Activated T-cell treated with anti-CD3 and anti-CD28 coated beads for 48 hours (primary cell): ENCODE results near the gene PADI1.

Experiments used
- DNase-seq: peaks from one replicate; pipeline ENCODE4 v3.0.0-alpha.2; 2020; ENCODE audit warnings: low read depth

The PADI1 gene

DNA sequence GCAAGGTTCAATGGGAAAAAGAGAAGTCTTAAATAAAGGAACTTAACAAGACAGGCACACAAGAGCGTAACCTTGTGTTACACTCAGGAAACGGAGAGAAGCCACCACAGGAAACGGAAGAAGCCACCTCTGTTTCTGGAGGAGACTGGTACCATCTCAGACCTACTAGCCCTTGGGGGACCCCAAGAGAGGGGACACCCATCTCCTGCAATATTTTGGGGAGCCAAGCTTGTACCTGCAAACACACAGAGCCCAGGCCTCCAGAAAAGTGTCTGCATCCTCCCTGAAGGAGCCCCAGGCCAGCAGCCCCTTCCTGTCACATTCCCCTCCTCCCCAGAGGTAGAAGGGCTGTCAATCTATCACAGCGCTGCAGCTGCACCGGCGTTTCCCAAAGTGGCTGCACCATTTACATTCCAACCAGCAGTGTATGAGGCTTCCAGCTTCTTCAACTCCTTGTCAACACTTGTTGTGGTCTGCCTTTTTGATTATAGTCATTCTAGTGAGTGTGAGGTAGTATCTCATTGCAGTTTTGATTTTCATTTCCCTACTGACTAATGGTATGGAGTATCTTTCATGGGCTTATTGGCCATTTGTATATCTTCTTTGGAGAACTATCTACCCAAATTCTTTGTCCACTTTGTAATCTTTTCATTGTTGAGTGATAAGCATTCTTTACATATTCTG is 23.0 kb upstream of the PADI1 start:
- no peak for DNase-seq

DNA sequence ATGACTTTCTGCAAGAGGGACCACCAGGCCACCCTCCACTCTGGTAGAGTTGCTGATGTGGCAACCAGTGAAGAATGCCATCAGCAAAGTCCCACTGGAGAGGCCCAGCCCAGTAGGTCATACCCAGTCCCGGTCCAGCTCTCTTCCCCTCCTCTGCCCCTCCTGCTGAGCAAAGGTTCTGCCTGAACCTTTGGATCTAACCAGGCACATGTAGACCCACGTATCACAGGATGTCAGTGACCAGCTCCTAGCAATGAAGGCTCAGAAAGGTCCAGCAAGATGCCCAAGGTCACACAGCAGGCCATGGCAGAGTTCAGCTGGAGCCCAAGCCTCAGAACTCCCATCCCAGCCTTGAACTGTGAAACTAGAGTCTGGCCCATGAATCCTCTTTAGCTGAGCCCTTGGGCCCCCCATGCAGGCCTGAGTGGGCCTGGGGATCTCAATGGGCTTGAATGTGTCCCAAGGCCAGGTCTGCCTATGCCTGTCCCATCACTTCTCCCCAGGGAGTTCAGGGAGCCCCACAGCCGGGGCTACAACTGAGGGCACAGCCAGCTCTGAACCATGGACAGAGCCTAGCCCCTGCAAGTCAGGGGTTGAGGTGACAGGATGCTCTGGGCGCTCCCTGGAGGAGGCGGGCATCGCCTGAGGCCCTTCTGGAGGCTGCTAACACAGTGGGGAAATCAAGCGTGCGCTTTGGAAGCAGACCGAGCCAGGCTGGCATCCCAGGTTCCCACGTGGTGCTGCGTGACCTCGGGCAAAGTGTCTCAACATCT is 21.4 kb upstream of the PADI1 start:
- no peak for DNase-seq

DNA sequence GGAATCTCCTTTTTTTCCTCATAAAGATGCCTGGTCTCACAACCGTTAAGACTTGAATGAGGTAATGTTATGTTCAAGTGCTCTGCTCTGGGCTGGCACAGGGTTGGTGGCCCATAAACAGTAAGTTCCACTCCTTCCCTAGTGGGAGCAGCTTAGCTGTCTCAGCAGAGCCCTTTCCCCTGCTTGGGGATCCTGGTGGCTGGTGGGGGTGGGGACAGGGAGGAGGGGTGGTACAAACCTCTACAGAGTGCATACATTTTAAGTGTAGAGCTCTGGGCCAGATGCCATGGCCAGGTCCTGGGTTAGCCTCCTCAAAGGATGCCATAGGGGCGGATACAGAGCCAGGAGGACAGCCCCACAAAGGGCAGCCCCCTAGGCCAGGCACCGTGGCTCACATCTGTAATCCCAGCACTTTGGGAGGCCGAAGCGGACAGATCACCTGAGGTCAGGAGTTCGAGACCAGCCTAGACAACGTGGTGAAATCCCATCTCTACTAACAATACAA is 20.7 kb upstream of the PADI1 start:
- DNase-seq, result no peak

GRCh38 chr1:17184822-17185484 is 20.0 kb upstream of the PADI1 start:
- DNase-seq, result no peak

GRCh38 chr1:17185485-17185860 is 19.5 kb upstream of the PADI1 start:
- no peak for DNase-seq

DNA sequence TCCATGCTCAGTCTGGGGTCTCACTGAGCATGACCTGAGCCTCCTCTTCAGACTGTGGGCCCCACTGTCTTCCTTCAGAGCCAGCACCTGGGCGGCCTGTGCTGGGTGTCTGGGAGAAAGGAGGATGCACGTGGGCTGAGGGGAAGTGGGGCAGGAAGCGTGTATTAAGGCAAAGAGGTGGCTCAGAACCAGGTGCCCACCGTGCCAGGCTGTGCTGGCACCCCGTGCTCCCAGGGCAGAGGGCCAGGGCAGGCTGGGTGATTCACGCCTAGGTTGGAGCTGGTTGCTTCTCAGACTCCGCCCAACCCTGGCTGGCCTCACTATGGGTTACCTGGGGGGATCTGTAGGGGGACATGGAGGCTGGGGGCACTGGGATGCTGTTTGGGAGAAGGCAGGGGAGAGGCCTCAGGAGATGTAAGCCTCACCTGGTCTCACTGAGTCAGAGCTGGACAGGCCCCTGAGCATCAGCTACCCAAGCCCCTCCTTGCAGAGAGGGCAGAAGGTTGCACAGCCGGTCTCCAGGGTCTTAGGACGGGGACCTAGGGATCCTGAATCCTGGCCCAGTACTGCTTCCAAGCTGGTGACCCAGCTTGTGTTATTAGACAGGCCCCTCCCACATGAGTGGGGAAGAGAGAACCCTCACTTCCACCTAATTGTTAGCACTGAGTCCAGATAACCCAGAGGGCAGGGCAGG is 18.6 kb upstream of the PADI1 start:
- DNase-seq, result no peak

- DNase-seq, result no peak
Observed at GRCh38 chr1:17187051-17187450, 17.9 kb upstream of the PADI1 start.

GRCh38 chr1:17188217-17188616 is 16.7 kb upstream of the PADI1 start:
- no peak for DNase-seq

- DNase-seq, result no peak
Observed at GRCh38 chr1:17188889-17189631, 15.9 kb upstream of the PADI1 start.

DNA sequence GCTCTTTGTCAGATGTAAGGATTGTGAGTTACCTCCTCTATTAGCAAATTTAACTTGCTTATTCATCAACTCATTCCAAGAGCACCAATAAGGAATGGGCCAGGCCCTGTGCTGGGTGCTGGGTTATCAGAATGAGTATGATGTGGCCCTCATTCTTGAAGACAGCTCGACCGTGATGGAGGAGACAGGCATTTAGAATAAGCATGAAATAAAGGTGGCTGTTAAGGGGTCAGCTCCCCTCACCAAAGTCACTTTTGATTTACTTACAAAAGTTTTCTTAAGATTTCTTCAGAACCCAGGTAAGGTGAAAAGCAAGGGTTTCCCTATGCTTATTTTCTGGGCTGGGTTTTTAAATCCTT is 15.3 kb upstream of the PADI1 start:
- DNase-seq, result no peak

DNA sequence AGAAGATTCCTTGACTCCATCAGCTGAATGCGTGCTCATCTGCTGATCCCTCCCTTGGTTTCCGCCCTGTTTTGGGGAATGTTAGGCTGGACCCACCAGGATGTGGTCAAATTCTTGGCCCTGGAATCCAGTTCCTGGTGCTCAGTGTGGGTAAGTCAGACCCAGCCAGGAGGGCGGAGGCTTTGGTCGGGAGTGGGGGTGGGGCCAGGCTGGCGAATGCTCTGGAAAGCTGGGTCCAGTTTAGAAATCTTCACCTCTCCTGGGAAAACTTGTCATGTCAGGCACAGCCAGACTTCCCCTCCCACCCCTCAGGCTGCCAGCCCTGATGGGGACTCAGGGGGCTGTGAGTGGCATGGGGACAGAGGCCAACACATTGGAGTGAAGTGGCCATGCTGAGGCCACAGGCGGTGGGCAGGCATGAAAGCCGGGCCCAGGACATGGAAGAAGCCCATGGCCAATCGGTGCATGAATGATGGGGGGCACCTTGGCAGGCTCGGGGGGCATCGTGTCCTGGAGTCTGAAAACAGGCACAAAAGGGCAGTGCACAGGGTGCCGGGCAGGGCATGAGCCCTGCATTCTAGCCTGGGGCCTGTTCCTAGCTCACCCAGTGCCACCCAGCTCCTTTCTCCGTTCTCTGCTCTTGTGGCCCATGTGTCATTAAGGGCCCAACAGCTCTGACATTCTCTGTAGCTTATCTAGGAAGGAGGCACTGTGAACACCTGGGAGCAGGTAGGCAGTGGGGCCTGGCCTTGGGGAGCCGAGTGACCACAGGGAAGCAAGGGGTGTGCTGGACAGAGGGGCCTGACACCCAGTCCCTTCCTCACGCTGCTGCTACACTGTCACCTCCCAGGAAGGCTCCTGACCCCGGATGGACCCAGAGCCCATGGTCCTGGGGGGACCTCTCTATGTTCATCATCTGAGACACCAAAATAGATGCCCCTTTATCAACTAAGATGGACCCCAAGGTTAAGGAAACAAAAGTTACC is 14.6 kb upstream of the PADI1 start:
- no peak for DNase-seq

GRCh38 chr1:17191990-17192242 is 13.0 kb upstream of the PADI1 start:
- DNase-seq, result no peak

GRCh38 chr1:17192394-17193221 is 12.3 kb upstream of the PADI1 start:
- no peak for DNase-seq

- no peak for DNase-seq
Observed at GRCh38 chr1:17193222-17194132, 11.5 kb upstream of the PADI1 start.

GRCh38 chr1:17194133-17194475 is 10.8 kb upstream of the PADI1 start:
- DNase-seq, result no peak

- no peak for DNase-seq
Observed at GRCh38 chr1:17194615-17195528, 10.1 kb upstream of the PADI1 start.

GRCh38 chr1:17195731-17196130 is 9.2 kb upstream of the PADI1 start:
- DNase-seq, result no peak
